ENCODE measurements around the gene SLC35D3.
"Not testable (repeated sequence)": the region's sequence is repeated elsewhere in the genome, so short reads cannot be mapped to it uniquely, and the experiment has no call there.

Gene SLC35D3

DNA sequence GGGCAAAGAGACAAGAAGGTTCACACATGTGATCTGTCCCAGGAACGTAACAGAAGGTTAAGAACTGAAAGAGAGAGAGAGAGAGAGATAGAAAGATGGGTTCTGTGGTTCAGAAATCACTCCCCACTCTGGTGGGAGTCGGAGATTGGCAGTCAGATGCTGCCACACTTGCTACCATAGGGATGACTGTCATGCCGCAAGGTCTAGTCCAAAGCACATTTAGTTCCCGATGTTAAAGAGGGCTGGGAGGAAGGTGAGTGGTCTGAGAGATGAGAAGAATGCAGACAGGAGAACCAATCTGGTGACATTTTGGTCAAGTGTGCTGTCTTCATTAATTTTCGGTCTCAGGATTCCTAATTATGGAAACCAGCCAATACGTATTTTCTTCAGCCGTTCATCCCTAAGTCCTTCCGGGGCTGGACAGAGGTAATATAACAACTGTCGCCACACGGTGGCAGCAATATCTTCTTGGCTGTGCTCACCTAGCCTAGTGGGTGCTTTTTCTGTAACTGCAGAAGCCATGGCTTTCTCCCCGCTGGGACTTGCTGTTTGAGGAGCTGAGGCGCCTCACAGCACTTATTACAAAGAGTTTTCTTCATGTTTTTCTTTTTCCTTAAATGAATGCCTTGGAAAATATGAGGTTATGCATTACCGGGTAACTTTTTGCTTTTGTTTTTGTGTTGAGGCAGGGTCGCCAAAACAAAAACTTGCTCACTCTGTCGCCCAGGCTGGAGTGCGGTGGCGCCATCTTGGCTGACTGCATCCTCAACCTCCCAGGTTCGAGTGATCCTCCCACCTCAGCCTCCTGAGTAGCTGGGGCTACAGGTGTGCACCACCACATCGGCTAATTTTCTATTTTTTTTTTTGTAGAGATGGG lies 46.0 kb downstream of the SLC35D3 start:
- DNase-seq: peak; percentile 54

DNA sequence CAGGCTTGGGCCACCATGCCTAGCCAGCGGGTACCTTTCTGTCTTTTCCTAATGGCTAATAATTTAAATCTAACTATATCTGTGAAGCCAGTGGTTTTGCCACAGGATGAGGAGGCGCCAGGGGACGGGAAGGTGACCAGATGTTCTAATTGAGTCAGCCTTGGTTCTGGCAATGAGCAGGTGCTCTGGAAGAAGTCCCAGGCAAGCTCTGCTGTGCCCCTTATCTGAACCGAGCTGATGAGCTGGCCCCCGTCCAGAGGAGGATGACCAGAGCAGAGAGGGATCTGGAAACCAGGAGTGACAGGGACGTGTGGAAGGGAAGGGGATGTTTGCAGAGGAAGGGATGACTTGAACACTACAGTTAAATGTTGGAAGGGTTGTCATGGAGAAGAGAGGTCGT lies 46.7 kb downstream of the SLC35D3 start:
- no peak for DNase-seq

DNA sequence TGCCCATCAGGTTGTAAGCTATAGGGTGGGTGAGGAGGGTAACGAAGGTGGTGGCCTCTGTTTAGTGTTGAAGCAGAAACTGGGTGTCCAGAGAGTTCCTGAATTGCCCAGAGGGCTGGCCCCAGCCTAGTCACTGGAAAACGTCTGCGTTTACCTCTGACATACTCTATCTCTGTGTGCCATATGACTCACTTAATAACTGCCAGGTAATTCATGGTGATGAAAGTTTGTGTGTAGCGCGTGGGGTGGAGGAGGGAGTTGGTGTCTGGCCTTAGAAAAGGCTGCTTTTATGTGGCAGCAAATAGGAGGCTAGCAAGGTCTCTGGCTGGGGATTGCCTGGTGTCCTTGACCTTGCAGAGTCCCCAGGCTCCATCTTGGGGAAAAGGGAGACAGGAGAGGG lies 47.3 kb downstream of the SLC35D3 start:
- no peak for DNase-seq

DNA sequence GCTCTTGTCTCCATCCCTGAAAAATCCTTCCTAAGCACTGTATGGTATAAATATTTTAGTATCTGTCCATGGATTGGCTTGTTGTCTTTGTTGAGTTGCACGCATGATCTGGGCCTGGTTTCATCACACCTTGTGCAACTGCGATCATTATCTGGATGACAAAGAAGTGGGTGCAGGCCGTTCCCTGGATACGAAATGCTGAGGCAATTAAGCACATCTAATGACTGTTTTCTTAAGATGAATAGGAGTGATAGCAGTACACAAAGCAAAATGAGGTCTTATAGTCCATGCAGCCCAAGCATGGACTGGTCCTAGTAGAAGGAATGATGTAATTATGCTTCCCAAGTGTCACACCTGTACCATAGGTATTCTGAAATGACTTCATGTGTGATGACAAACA lies 47.8 kb downstream of the SLC35D3 start:
- DNase-seq: no peak

DNA sequence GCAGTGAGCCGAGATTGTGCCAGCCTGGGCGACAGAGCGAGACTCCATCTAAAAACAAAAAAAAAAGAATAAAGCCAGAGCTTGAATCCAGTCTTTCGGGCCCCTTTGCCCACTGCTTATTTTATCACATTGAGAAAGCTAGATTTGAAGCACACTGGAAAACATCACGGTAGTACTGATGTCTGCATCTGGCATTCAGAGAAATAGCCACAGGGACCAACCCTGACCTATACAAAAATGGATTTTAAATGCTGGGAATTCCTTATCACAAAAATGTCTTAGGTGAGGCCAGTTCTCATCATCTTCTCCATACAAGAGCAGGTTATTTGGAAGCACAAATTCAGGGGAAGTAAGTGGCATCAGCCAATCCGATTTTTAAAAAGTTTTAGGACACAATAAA lies 49.5 kb downstream of the SLC35D3 start:
- no peak for DNase-seq

DNA sequence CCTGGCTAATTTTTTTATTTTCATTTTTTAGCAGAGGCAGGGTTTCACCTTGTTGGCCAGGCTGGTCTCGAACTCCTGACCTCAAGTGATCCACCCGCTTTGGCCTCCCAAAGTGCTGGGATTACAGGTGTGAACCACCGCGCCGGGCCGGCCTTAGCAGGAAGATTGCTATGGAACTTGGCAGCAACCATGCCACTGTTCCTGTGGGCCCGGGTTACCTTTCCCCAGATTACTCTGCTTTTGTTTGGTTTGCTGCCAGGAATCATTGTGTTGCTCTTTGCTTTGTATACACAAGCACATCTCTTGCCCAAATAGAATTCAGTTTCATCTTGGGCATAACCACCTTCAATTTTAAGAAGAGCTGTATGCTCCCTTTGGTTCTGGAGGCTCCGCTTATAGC lies 51.7 kb downstream of the SLC35D3 start:
- DNase-seq: not testable (repeated sequence)

Data from activated T-cell treated with anti-CD3 and anti-CD28 coated beads, Interleukin-2, amount 50 U/mL, for 1 hour (primary cell).